Fibroblast of lung (primary cell): ENCODE measurements around the gene ATXN2. TPM values are rescaled to one million over a fixed set of nuclear protein-coding genes. Genes with fewer than 3 reads are reported as not detected.

ENCODE experiments used
- DNase-seq, 2 donors: peaks; one replicate each; pipeline versions ENCODE4 v3.0.0 to v3.0.0-alpha.2; 2010; ENCODE audit warnings: low read depth in 2 of 2
- H2AFZ ChIP-seq: 2 replicates; pipeline ENCODE4 v1.5.1; 2012; ENCODE audit warnings: low read length, control low read depth, inconsistent platforms
- H3K27ac ChIP-seq: 2 replicates; pipeline ENCODE4 v1.5.1; 2011; ENCODE audit warnings: low read length, control low read depth; ENCODE audit not compliant: insufficient read depth
- H3K27me3 ChIP-seq: 2 replicates; pipeline ENCODE4 v1.5.1; 2011; ENCODE audit warnings: mild to moderate bottlenecking, low read length; ENCODE audit not compliant: control insufficient read depth, insufficient read depth
- H3K36me3 ChIP-seq: 2 replicates; pipeline ENCODE4 v1.5.1; 2011; ENCODE audit warnings: low read length; ENCODE audit not compliant: control insufficient read depth, insufficient read depth
- H3K4me1 ChIP-seq: 2 replicates; pipeline ENCODE4 v1.5.1; 2011; ENCODE audit warnings: low read length; ENCODE audit not compliant: control insufficient read depth, insufficient read depth; ENCODE audit errors: extremely low read depth
- H3K4me2 ChIP-seq: 2 replicates; pipeline ENCODE4 v1.5.1; 2011; ENCODE audit warnings: low read length, control low read depth; ENCODE audit not compliant: insufficient read depth; ENCODE audit errors: extremely low read depth
- H3K4me3 ChIP-seq, 4 experiments: fragments of 200-600 bp in 1 of 4; sonication (generic) in 1 of 4; replicated peaks in 1 of 4; 2 replicates each; pipeline ENCODE4 v1.5.1; 2011 to 2016; ENCODE audit warnings: low read length in 4 of 4, low read depth in 3 of 4, mild to moderate bottlenecking in 3 of 4, control low read depth in 2 of 4, inconsistent platforms in 1 of 4, mixed read lengths in 1 of 4; ENCODE audit not compliant: insufficient read depth in 1 of 4; ENCODE audit errors: control extremely low read depth in 1 of 4
- H3K79me2 ChIP-seq: 2 replicates; pipeline ENCODE4 v1.5.1; 2012; ENCODE audit warnings: mild to moderate bottlenecking, low read length, inconsistent platforms; ENCODE audit not compliant: control insufficient read depth, insufficient read depth
- H3K9ac ChIP-seq: 2 replicates; pipeline ENCODE4 v1.5.1; 2011; ENCODE audit warnings: mild to moderate bottlenecking, low read length, control low read depth; ENCODE audit not compliant: insufficient read depth
- H3K9me3 ChIP-seq: 2 replicates; pipeline ENCODE4 v1.5.1; 2012; ENCODE audit warnings: low read depth, low read length; ENCODE audit not compliant: control insufficient read depth, insufficient read depth
- H4K20me1 ChIP-seq: 2 replicates; pipeline ENCODE4 v1.5.1; 2011; ENCODE audit warnings: low read length; ENCODE audit not compliant: control insufficient read depth, insufficient read depth; ENCODE audit errors: extremely low read depth
- EZH2 ChIP-seq: IDR thresholded peaks from 2 replicates; pipeline ENCODE4 v1.5.1; 2012; ENCODE audit warnings: low read length, control low read depth, mild to moderate bottlenecking; ENCODE audit errors: missing control alignments
- polyA plus RNA-seq, 2 donors: library from polyadenylated mRNA; depleted of rRNA in 1 of 2; stranded (reverse) in 1 of 2; unstranded in 1 of 2; fragments of >200 nt; gene quantifications; 2 replicates each; pipeline ENCODE4 v1.2.1, GENCODE V29; 2011 to 2012; ENCODE audit warnings: missing spikeins in 1 of 2
- total RNA-seq: library from RNA; depleted of rRNA; stranded (reverse); fragments of >200 nt; gene quantifications from 2 replicates; pipeline ENCODE4 v1.2.1, GENCODE V29; 2014
- TF ChIP-seq, protein P1 (sequence below), 2 donors: IDR thresholded peaks in 1 of 2; conservative IDR thresholded peaks in 1 of 2; 1 replicate in 1 of 2; 2 replicates in 1 of 2; pipeline ENCODE4 v1.5.1; 2011 to 2012; ENCODE audit warnings: low read length in 2 of 2, control low read depth in 1 of 2, inconsistent platforms in 1 of 2, low read depth in 1 of 2, mild to moderate bottlenecking in 1 of 2

Gene ATXN2
- total and polyA plus RNA-seq, 2 donors (not counting 1 experiment from before 2014, with no cell fraction given), result 25.9 to 31.2 TPM

DNA sequence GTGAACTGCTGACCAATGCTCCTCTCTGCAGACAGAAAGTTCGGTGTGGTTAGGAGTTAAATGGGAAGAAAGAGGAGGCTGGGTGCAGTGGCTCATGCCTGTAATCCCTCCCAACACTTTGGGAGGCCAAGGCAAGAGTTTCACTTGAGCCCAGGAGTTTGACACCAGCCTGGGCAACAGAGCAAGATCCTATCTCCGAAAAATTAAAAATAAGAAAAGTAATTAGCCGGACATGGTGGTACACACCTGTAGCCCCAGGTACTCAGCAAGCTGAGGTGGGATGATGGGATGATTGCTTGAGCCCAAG lies 19.0 kb downstream of the ATXN2 start:
- Histone ChIP-seq H3K27me3 (no peaks in the 10 kb centered on the region), H2AFZ (no peak overlapping the region), H4K20me1 (peaks cover 3% of the 10 kb centered on the region), H3K27ac (no peak overlapping the region), H3K36me3 (peaks cover 2% of the 10 kb centered on the region), H3K4me2 (no peak overlapping the region), H3K79me2 (peaks cover 90% of the 10 kb centered on the region), H3K4me1 (peaks cover 4% of the 10 kb centered on the region), H3K9me3 (no peaks in the 10 kb centered on the region), H3K4me3 (no peak overlapping the region), H3K9ac (no peak overlapping the region)
- TF ChIP-seq, protein P1, sequence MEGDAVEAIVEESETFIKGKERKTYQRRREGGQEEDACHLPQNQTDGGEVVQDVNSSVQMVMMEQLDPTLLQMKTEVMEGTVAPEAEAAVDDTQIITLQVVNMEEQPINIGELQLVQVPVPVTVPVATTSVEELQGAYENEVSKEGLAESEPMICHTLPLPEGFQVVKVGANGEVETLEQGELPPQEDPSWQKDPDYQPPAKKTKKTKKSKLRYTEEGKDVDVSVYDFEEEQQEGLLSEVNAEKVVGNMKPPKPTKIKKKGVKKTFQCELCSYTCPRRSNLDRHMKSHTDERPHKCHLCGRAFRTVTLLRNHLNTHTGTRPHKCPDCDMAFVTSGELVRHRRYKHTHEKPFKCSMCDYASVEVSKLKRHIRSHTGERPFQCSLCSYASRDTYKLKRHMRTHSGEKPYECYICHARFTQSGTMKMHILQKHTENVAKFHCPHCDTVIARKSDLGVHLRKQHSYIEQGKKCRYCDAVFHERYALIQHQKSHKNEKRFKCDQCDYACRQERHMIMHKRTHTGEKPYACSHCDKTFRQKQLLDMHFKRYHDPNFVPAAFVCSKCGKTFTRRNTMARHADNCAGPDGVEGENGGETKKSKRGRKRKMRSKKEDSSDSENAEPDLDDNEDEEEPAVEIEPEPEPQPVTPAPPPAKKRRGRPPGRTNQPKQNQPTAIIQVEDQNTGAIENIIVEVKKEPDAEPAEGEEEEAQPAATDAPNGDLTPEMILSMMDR (conservative IDR thresholded peaks at IDR 0.05 in 1 of 2, IDR thresholded peaks at IDR 0.05 in 1 of 2; ENCODE audit: low read depth in 1 of 2, low read length in 2 of 2), result no peak
- no peak for TF ChIP-seq EZH2
- DNase-seq, result no peak

DNA sequence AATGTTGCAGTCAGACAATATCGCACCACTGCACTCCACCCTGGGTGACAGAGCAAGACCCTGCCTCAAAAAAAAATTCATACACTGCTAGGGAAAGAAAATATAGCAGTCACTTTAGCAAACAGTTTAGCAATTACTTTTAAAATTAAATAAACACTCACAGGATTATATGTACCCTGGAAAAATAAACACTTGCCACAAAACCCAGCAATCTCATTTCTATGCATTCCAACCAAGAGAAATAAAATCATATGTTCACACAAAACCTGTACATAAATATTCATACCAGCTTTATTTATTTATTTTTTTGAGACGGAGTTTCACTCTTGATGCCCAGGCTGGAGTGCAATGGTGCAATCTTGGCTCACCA lies 20.2 kb downstream of the ATXN2 start:
- DNase-seq, result no peak
- Histone ChIP-seq H3K4me2 (no peak overlapping the region), H3K27me3 (no peaks in the 10 kb centered on the region), H3K4me1 (peaks cover 4% of the 10 kb centered on the region), H3K36me3 (peaks cover 2% of the 10 kb centered on the region), H4K20me1 (peaks cover 4% of the 10 kb centered on the region), H3K79me2 (peaks cover 89% of the 10 kb centered on the region), H3K4me3 (no peak overlapping the region), H3K9me3 (no peaks in the 10 kb centered on the region), H2AFZ (no peak overlapping the region), H3K9ac (no peak overlapping the region), H3K27ac (peak overlapping the region; percentile 6)
- TF ChIP-seq EZH2, result no peak
- TF ChIP-seq, protein P1 (conservative IDR thresholded peaks at IDR 0.05 in 1 of 2, IDR thresholded peaks at IDR 0.05 in 1 of 2; ENCODE audit: low read depth in 1 of 2, low read length in 2 of 2), result no peak

DNA sequence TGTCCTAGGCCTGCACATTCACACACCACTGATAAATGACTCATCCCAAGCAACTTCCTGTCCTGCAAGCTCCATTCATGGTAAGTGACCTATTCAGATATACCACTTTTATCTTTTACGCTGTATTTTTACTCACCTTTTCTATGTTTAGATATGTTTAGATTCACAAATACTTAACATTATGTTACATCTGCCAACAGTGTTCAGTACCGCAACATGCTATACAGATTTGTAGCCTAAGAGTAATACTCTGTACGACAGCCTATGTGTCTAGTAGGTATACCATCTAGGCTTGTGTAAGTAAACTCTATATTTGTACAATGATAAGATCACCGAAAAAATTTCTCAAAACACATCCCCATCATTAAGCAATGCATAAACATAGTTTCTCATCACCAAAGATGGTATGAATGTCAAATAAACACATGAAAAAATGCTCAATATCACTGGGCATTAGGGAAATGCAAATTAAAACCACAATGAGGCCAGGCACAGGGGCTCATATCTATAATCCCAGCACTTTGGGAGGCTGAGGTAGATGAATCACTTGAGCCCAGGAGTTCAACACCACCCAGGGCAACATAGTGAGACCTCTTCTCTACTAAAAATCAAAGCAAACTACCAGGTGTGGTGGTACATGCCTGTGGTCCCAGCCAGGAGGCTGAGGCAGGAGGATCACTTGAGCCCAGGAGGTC lies 20.7 kb downstream of the ATXN2 start:
- Histone ChIP-seq H3K27me3 (no peaks in the 10 kb centered on the region), H3K4me2 (no peak overlapping the region), H2AFZ (no peak overlapping the region), H3K79me2 (peaks cover 88% of the 10 kb centered on the region), H3K4me3 (no peak overlapping the region), H3K36me3 (peaks cover 2% of the 10 kb centered on the region), H3K4me1 (peaks cover 4% of the 10 kb centered on the region), H3K9me3 (no peaks in the 10 kb centered on the region), H4K20me1 (peaks cover 4% of the 10 kb centered on the region), H3K9ac (no peak overlapping the region), H3K27ac (peak overlapping the region; percentile 6)
- DNase-seq, result peak; percentile 59 to 90
- TF ChIP-seq, protein P1 (conservative IDR thresholded peaks at IDR 0.05 in 1 of 2, IDR thresholded peaks at IDR 0.05 in 1 of 2; ENCODE audit: low read depth in 1 of 2, low read length in 2 of 2), result no peak
- TF ChIP-seq EZH2, result no peak
